ENCODE measurements around the gene MAGI2. TPM values are rescaled to one million over a fixed set of nuclear protein-coding genes. Genes with fewer than 3 reads are reported as not detected.

MAGI2 gene
- total and polyA plus RNA-seq, 2 of the 13 experiments (the other 11 are each of a cell fraction or from before 2014, with no cell fraction given), result 1.5 to 3.8 TPM

DNA sequence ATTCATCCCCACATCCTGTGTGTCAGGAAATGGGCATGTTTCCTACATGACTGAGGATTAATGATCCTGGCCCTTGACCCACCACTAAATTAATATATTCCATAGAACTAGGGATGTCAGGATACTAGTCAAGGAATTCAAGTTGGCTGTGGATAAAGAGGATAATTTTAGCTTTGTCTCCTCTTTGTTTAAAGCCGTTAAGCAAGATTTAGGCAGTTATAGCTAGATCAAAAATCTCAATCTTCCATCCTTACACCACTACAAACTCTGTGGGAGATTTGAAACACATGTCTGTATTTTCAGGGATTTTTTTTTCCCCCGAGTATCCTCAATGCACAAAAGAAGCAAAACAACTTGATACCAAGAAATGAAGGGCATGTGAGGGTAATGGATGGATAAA, 417.1 kb downstream of the MAGI2 start:
- WGBS (ENCODE audit: low lambda C conversion rate), result 13% methylated on average over 2 of the region's 2 CpGs

DNA sequence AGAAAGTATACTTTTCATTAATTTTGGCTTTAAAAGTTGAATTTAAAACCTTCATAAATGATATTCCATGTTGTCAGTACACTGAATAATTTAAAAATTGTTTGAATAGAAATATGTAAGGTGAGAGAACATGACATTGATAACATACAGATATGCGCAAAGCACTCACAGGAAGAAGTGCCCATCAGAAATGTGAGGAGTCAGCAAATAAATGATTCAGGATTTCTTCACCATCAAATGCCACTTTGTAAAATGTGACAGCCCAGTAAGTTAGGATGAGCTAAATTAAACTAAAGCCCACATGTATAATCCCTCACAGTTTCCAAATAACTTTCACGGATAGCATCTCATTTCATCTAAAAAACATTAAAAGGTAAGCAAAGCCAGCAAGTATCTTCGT, 417.6 kb downstream of the MAGI2 start:
- H3K4me2 ChIP-seq (ENCODE audit: low read depth, low read length), result no peak overlapping the region
- H2AFZ ChIP-seq (ENCODE audit: low read length), result no peak overlapping the region
- no peaks in the 10 kb centered on the region for H3K79me2 ChIP-seq (ENCODE audit: insufficient read depth, low read length)
- H3K27ac ChIP-seq (ENCODE audit: extremely low read length, insufficient read depth, low read length), result no peak overlapping the region
- H3K27me3 ChIP-seq (ENCODE audit: control insufficient read depth in 1 of 2, insufficient read depth in 2 of 2, low read length in 2 of 2), result no peaks in the 10 kb centered on the region
- no peak for FAIRE-seq
- H3K9ac ChIP-seq (ENCODE audit: insufficient read depth, low read depth, low read length), result no peak overlapping the region
- intact Hi-C loops (cut with micrococcal nuclease; ENCODE audit: unreplicated experiment) (no loop called here), in situ Hi-C loops (cut with HindIII; ENCODE audit: extremely low pct_ligation_motif_present, low pct_unique_long_range_greater_than_20kb) (no loop called here)
- no peaks in the 10 kb centered on the region for H3K9me3 ChIP-seq (ENCODE audit: low read length)
- H3K4me3 ChIP-seq (replicated peaks in 1 of 3; ENCODE audit: insufficient read depth in 1 of 3, low read depth in 2 of 3, low read length in 3 of 3), result no peak overlapping the region
- TF ChIP-seq PAF1 (CRISPR knock-in tag; IDR thresholded peaks at IDR 0.05), result no peak
- no peak for TF ChIP-seq HOXA7 (CRISPR knock-in tag; IDR thresholded peaks at IDR 0.05)
- peak; percentile 93 for TF ChIP-seq MAFF (IDR thresholded peaks at IDR 0.05; ENCODE audit: low read depth, low read length)
- TF ChIP-seq ZMAT3 (CRISPR knock-in tag; conservative IDR thresholded peaks at IDR 0.05), result no peak
- TF ChIP-seq ZBTB1 (CRISPR knock-in tag; IDR thresholded peaks at IDR 0.05; ENCODE audit: borderline replicate concordance), result no peak
- TF ChIP-seq MAFK (conservative IDR thresholded peaks at IDR 0.05 in 1 of 2, IDR thresholded peaks at IDR 0.05 in 1 of 2; ENCODE audit: low read length in 2 of 2), result peak; percentile 89 to 94
- no peak for TF ChIP-seq ZNF761 (CRISPR knock-in tag; conservative IDR thresholded peaks at IDR 0.05)
- no peak for DNase-seq (ENCODE audit: low spot score)
- no peaks in the 10 kb centered on the region for H4K20me1 ChIP-seq (ENCODE audit: insufficient read depth, low read length)
- ATAC-seq, result no peak
- POLR2A ChIA-PET, result no interaction called here
- CTCF ChIA-PET (ENCODE audit: low intra/inter-chr PET ratio, low total read pairs), result no interaction called here
- 76% methylated on average over 3 of the region's 3 CpGs for WGBS (ENCODE audit: low lambda C conversion rate)
- no peaks in the 10 kb centered on the region for H3K4me1 ChIP-seq (ENCODE audit: insufficient read depth, low read length)
- BruUV-seq (replicated peaks), result no TSS peak
- no peaks in the 10 kb centered on the region for H3K36me3 ChIP-seq (replicated peaks in 1 of 2; ENCODE audit: control insufficient read depth in 1 of 2, insufficient read depth in 2 of 2, low read length in 2 of 2)

More for the DNA sequence above, 417.1 kb downstream of the MAGI2 start:
- ATAC-seq (no peak), FAIRE-seq (no peak), DNase-seq (ENCODE audit: low spot score) (no peak)
- Histone ChIP-seq H3K9me3 (ENCODE audit: low read length) (no peaks in the 10 kb centered on the region), H3K4me3 (replicated peaks in 1 of 3; ENCODE audit: insufficient read depth in 1 of 3, low read depth in 2 of 3, low read length in 3 of 3) (no peak overlapping the region), H3K27ac (ENCODE audit: extremely low read length, insufficient read depth, low read length) (no peak overlapping the region), H2AFZ (ENCODE audit: low read length) (no peak overlapping the region), H4K20me1 (ENCODE audit: insufficient read depth, low read length) (no peaks in the 10 kb centered on the region), H3K4me2 (ENCODE audit: low read depth, low read length) (no peak overlapping the region), H3K9ac (ENCODE audit: insufficient read depth, low read depth, low read length) (no peak overlapping the region), H3K4me1 (ENCODE audit: insufficient read depth, low read length) (no peaks in the 10 kb centered on the region), H3K36me3 (replicated peaks in 1 of 2; ENCODE audit: control insufficient read depth in 1 of 2, insufficient read depth in 2 of 2, low read length in 2 of 2) (no peaks in the 10 kb centered on the region), H3K79me2 (ENCODE audit: insufficient read depth, low read length) (no peaks in the 10 kb centered on the region), H3K27me3 (ENCODE audit: control insufficient read depth in 1 of 2, insufficient read depth in 2 of 2, low read length in 2 of 2) (no peaks in the 10 kb centered on the region)
- POLR2A ChIA-PET, result no interaction called here
- TF ChIP-seq ZNF83 (CRISPR knock-in tag; IDR thresholded peaks at IDR 0.05; ENCODE audit: borderline replicate concordance) (no peak), POLR2AphosphoS5 (IDR thresholded peaks at IDR 0.05; ENCODE audit: low read depth, low read length) (no peak), POLR2G (IDR thresholded peaks at IDR 0.05; ENCODE audit: low read depth, low read length) (no peak), AKAP8 (CRISPR knock-in tag; IDR thresholded peaks at IDR 0.05) (no peak), ELF3 (CRISPR knock-in tag; IDR thresholded peaks at IDR 0.05) (no peak), FOXK2 (IDR thresholded peaks at IDR 0.05) (no peak)
- TF ChIP-seq, protein P1, sequence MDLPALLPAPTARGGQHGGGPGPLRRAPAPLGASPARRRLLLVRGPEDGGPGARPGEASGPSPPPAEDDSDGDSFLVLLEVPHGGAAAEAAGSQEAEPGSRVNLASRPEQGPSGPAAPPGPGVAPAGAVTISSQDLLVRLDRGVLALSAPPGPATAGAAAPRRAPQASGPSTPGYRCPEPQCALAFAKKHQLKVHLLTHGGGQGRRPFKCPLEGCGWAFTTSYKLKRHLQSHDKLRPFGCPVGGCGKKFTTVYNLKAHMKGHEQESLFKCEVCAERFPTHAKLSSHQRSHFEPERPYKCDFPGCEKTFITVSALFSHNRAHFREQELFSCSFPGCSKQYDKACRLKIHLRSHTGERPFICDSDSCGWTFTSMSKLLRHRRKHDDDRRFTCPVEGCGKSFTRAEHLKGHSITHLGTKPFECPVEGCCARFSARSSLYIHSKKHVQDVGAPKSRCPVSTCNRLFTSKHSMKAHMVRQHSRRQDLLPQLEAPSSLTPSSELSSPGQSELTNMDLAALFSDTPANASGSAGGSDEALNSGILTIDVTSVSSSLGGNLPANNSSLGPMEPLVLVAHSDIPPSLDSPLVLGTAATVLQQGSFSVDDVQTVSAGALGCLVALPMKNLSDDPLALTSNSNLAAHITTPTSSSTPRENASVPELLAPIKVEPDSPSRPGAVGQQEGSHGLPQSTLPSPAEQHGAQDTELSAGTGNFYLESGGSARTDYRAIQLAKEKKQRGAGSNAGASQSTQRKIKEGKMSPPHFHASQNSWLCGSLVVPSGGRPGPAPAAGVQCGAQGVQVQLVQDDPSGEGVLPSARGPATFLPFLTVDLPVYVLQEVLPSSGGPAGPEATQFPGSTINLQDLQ (CRISPR knock-in tag; IDR thresholded peaks at IDR 0.05), result no peak
- no TSS peak for BruUV-seq (replicated peaks)
- intact Hi-C loops (cut with micrococcal nuclease; ENCODE audit: unreplicated experiment), result no loop called here
- in situ Hi-C loops (cut with HindIII; ENCODE audit: extremely low pct_ligation_motif_present, low pct_unique_long_range_greater_than_20kb), result no loop called here
- CTCF ChIA-PET (ENCODE audit: low intra/inter-chr PET ratio, low total read pairs), result no interaction called here
